ENCODE measurements around the gene KLHL8. TPM values are rescaled to one million over a fixed set of nuclear protein-coding genes. Genes with fewer than 3 reads are reported as not detected.

KLHL8 gene
- total and polyA plus RNA-seq, 8 donors, result 2.1 to 107 (median 12.3) TPM

GRCh38 chr4:87255755-87256154 is 35.3 kb upstream of the KLHL8 start:
- Histone ChIP-seq H3K9me3 (peaks cover 0 to 8% (median 0%) of the 10 kb centered on the region in 4 donors), H3K4me3 (no peak overlapping the region), H3K36me3 (no peaks in the 10 kb centered on the region), H3K4me1 (no peaks in the 10 kb centered on the region), H3K27ac (no peak overlapping the region), H3K27me3 (no peaks in the 10 kb centered on the region)
- no peak for DNase-seq
- intact Hi-C loops (cut with DNase I; ENCODE audit: low total_unique reads), result no loop called here
- 78 to 100% (median 97%) methylated on average over 1 of the region's 1 CpG for WGBS, 5 donors
- TF ChIP-seq CTCF (IDR thresholded peaks at IDR 0.05) (no peak), POLR2AphosphoS5 (IDR thresholded peaks at IDR 0.05) (no peak), EP300 (IDR thresholded peaks at IDR 0.05) (no peak), POLR2A (IDR thresholded peaks at IDR 0.05) (no peak)

GRCh38 chr4:87251106-87251505 is 30.7 kb upstream of the KLHL8 start:
- WGBS, 5 donors, result 29 to 43% (median 33%) methylated on average over 6 of the region's 6 CpGs
- intact Hi-C loops (cut with DNase I; ENCODE audit: low total_unique reads), result no loop called here
- Histone ChIP-seq H3K4me1 (no peaks in the 10 kb centered on the region), H3K27me3 (no peaks in the 10 kb centered on the region), H3K9me3 (peaks cover 0 to 6% (median 2%) of the 10 kb centered on the region in 4 donors), H3K27ac (no peak overlapping the region), H3K4me3 (no peak overlapping the region), H3K36me3 (no peaks in the 10 kb centered on the region)
- TF ChIP-seq POLR2AphosphoS5 (IDR thresholded peaks at IDR 0.05) (no peak), EP300 (IDR thresholded peaks at IDR 0.05) (no peak), POLR2A (IDR thresholded peaks at IDR 0.05) (no peak), CTCF (IDR thresholded peaks at IDR 0.05) (no peak)
- DNase-seq, result peak; percentile 48 to 53

GRCh38 chr4:87250294-87250693 is 29.9 kb upstream of the KLHL8 start:
- Histone ChIP-seq H3K4me1 (no peaks in the 10 kb centered on the region), H3K27me3 (no peaks in the 10 kb centered on the region), H3K9me3 (peaks cover 0 to 4% (median 0%) of the 10 kb centered on the region in 4 donors), H3K27ac (no peak overlapping the region), H3K4me3 (no peak overlapping the region), H3K36me3 (no peaks in the 10 kb centered on the region)
- TF ChIP-seq POLR2AphosphoS5 (IDR thresholded peaks at IDR 0.05), result no peak
- no peak for TF ChIP-seq POLR2A (IDR thresholded peaks at IDR 0.05)
- TF ChIP-seq CTCF (IDR thresholded peaks at IDR 0.05), result no peak
- TF ChIP-seq EP300 (IDR thresholded peaks at IDR 0.05), result no peak
- intact Hi-C loops (cut with DNase I; ENCODE audit: low total_unique reads), result no loop called here
- DNase-seq, result no peak
- WGBS, 5 donors, result 77 to 92% (median 90%) methylated on average over 5 of the region's 5 CpGs

GRCh38 chr4:87249332-87250019 is 29.1 kb upstream of the KLHL8 start:
- Histone ChIP-seq H3K36me3 (no peaks in the 10 kb centered on the region), H3K4me1 (no peaks in the 10 kb centered on the region), H3K27me3 (no peaks in the 10 kb centered on the region), H3K9me3 (peaks cover 0 to 4% (median 0%) of the 10 kb centered on the region in 4 donors), H3K27ac (no peak overlapping the region), H3K4me3 (no peak overlapping the region)
- no peak for DNase-seq
- WGBS, 5 donors, result 33 to 47% (median 41%) methylated on average over 2 of the region's 2 CpGs
- intact Hi-C loops (cut with DNase I; ENCODE audit: low total_unique reads), result no loop called here
- TF ChIP-seq CTCF (IDR thresholded peaks at IDR 0.05) (no peak), POLR2A (IDR thresholded peaks at IDR 0.05) (no peak), EP300 (IDR thresholded peaks at IDR 0.05) (no peak)

Data from stomach (tissue), 9 donors.